Measurements from ENCODE around the gene SRSF3.

- TF ChIP-seq CTCF (IDR thresholded peaks at IDR 0.05), result no peak
- TF ChIP-seq POLR2A (IDR thresholded peaks at IDR 0.05), result no peak
Measured at GRCh38 chr6:36555750-36556252, 38.4 kb upstream of the SRSF3 start.
